HCT116 (cell line): ENCODE results near the gene FBLN7. TPM values are rescaled to one million over a fixed set of nuclear protein-coding genes. Genes with fewer than 3 reads are reported as not detected.

Experiments
- ATAC-seq: fragments of 200-7000 bp; cut with Tn5 transposase; 2 replicates; pipeline ENCODE4 v1.9.1; 2020; ENCODE audit warnings: mild to moderate bottlenecking, moderate library complexity
- BruUV-seq: library from RNA; stranded (reverse); fragments of 400-500 nt; replicated peaks from 2 replicates; lab custom pipeline; 2021; lab: Mats Ljungman, UMichigan
- CTCF ChIA-PET: fragments of 300-600 bp; sonication (Branson Sonifier 250); formaldehyde crosslinking; loops from one replicate; lab custom pipeline; 2021; ENCODE audit warnings: antibody characterized with exemption; lab: Charles Lee
- POLR2A ChIA-PET: fragments of 300-600, 350-600 bp; sonication (Branson Sonifier 250); formaldehyde crosslinking; loops from one replicate; lab custom pipeline; 2021; ENCODE audit warnings: antibody characterized with exemption; lab: Charles Lee
- RAD21 ChIA-PET, 2 experiments: fragments of 300-600 bp; sonication (Branson Sonifier 250); formaldehyde crosslinking; loops; one replicate each; lab custom pipeline; 2023; ENCODE audit warnings: low total read pairs in 2 of 2; ENCODE audit not compliant: uncharacterized antibody in 2 of 2, unreplicated experiment in 2 of 2, low non-redundant PET in 1 of 2; lab: Charles Lee
- DNase-seq: peaks from one replicate; pipeline ENCODE4 v3.0.0-alpha.2; 2010; ENCODE audit warnings: low read depth, low spot score
- H2AFZ ChIP-seq: fragments of 200-600 bp; shearing (Covaris generic), sonication (generic); 2 replicates; pipeline ENCODE4 v1.6.1; 2017; ENCODE audit warnings: low read depth, mixed run types, mixed read lengths, antibody characterized with exemption, low read length; ENCODE audit not compliant: poor library complexity, severe bottlenecking
- H3K27ac ChIP-seq: 2 replicates; pipeline ENCODE4 v1.5.1; 2012; ENCODE audit warnings: low read depth, low read length
- H3K27me3 ChIP-seq: fragments of 200-600 bp; sonication (generic); 2 replicates; pipeline ENCODE4 v1.6.1; 2016; ENCODE audit warnings: mixed run types, low read length, mixed read lengths; ENCODE audit not compliant: insufficient read depth
- H3K36me3 ChIP-seq, 2 experiments: fragments of 200-500 bp in 1 of 2; fragments of 200-600 bp in 1 of 2; sonication (Bioruptor generic) in 1 of 2; sonication (generic) in 1 of 2; 2 replicates each; pipeline versions ENCODE4 v1.5.1 to v1.6.1; 2014 to 2016; ENCODE audit warnings: low read length in 2 of 2, inconsistent platforms in 1 of 2, mixed read lengths in 1 of 2, mixed run types in 1 of 2; ENCODE audit not compliant: insufficient read depth in 2 of 2, control insufficient read depth in 1 of 2
- H3K4me1 ChIP-seq, 2 experiments: fragments of 200-600 bp in 1 of 2; sonication (generic) in 1 of 2; 2 replicates each; pipeline versions ENCODE4 v1.5.1 to v1.6.1; 2012 to 2017; ENCODE audit warnings: low read length in 2 of 2, inconsistent platforms in 1 of 2, mild to moderate bottlenecking in 1 of 2, mixed read lengths in 1 of 2, mixed run types in 1 of 2, moderate library complexity in 1 of 2; ENCODE audit not compliant: insufficient read depth in 2 of 2, control insufficient read depth in 1 of 2
- H3K4me2 ChIP-seq: fragments of 200-600 bp; sonication (generic); 2 replicates; pipeline ENCODE4 v1.6.1; 2017; ENCODE audit warnings: mixed run types, low read length, mixed read lengths
- H3K4me3 ChIP-seq, 2 experiments: fragments of 200-600 bp in 1 of 2; sonication (generic) in 1 of 2; replicated peaks in 1 of 2; 2 replicates each; pipeline ENCODE4 v1.5.1; 2011 to 2016; ENCODE audit warnings: low read length in 2 of 2, control low read depth in 1 of 2, low read depth in 1 of 2, mild to moderate bottlenecking in 1 of 2, mixed read lengths in 1 of 2, mixed run types in 1 of 2
- H3K79me2 ChIP-seq: fragments of 200-600 bp; sonication (generic); 2 replicates; pipeline ENCODE4 v1.6.1; 2017; ENCODE audit warnings: mild to moderate bottlenecking, mixed run types, low read length, moderate library complexity, mixed read lengths; ENCODE audit not compliant: insufficient read depth
- H3K9ac ChIP-seq: fragments of 200-600 bp; sonication (generic); 2 replicates; pipeline ENCODE4 v1.6.1; 2016; ENCODE audit warnings: low read length, mixed read lengths
- H3K9me2 ChIP-seq: fragments of 200-600 bp; sonication (generic), shearing (Covaris generic); 2 replicates; pipeline ENCODE4 v1.6.1; 2017; ENCODE audit warnings: mixed run types, mild to moderate bottlenecking, moderate library complexity; ENCODE audit not compliant: insufficient read depth
- H3K9me3 ChIP-seq, 2 experiments: fragments of 200-500 bp in 1 of 2; fragments of 200-600 bp in 1 of 2; sonication (Bioruptor generic) in 1 of 2; sonication (generic) in 1 of 2; 2 replicates each; pipeline ENCODE4 v1.6.1; 2014 to 2017; ENCODE audit warnings: low read length in 2 of 2, mixed read lengths in 2 of 2, inconsistent platforms in 1 of 2, low read depth in 1 of 2, mild to moderate bottlenecking in 1 of 2, mixed run types in 1 of 2, moderate library complexity in 1 of 2; ENCODE audit not compliant: control insufficient read depth in 1 of 2, insufficient read depth in 1 of 2
- H4K20me1 ChIP-seq: fragments of 200-600 bp; sonication (generic), shearing (Covaris generic); 2 replicates; pipeline ENCODE4 v1.6.1; 2017; ENCODE audit warnings: mixed run types, mild to moderate bottlenecking, moderate library complexity; ENCODE audit not compliant: insufficient read depth
- EGR1 ChIP-seq: IDR thresholded peaks from 2 replicates; pipeline ENCODE4 v1.6.1; 2012; ENCODE audit warnings: low read depth
- ELF1 ChIP-seq: IDR thresholded peaks from 2 replicates; pipeline ENCODE4 v1.6.1; 2012; ENCODE audit warnings: low read depth, borderline replicate concordance
- EZH2 ChIP-seq: fragments of 200-600 bp; sonication (generic); IDR thresholded peaks from 2 replicates; pipeline ENCODE4 v1.6.1; 2017; ENCODE audit warnings: antibody characterized with exemption, mixed run types
- POLR2A ChIP-seq: IDR thresholded peaks from 2 replicates; pipeline ENCODE4 v1.7.0; 2011; ENCODE audit warnings: borderline replicate concordance; ENCODE audit not compliant: insufficient read depth, insufficient read length; ENCODE audit errors: extremely low read depth
- POLR2AphosphoS5 ChIP-seq: IDR thresholded peaks from 2 replicates; pipeline ENCODE4 v1.6.1; 2011; ENCODE audit warnings: mild to moderate bottlenecking, low read depth, low read length, moderate library complexity
- RAD21 ChIP-seq: IDR thresholded peaks from 2 replicates; pipeline ENCODE4 v1.6.1; 2012; ENCODE audit warnings: low read depth, mild to moderate bottlenecking
- SIN3A ChIP-seq: IDR thresholded peaks from 2 replicates; pipeline ENCODE4 v1.6.1; 2012; ENCODE audit warnings: low read depth
- SRF ChIP-seq: IDR thresholded peaks from 2 replicates; pipeline ENCODE4 v1.6.1; 2012; ENCODE audit warnings: low read depth
- YY1 ChIP-seq: IDR thresholded peaks from 2 replicates; pipeline ENCODE4 v1.6.1; 2011; ENCODE audit warnings: low read length, low read depth, moderate library complexity, mild to moderate bottlenecking; ENCODE audit not compliant: insufficient replicate concordance; ENCODE audit errors: extremely low read depth
- intact Hi-C: fragments of 100-400 bp; cut with micrococcal nuclease; formaldehyde crosslinking; loops from 2 replicates; pipeline ENCODE4 v1.10.0; 2022
- total RNA-seq: library from RNA; stranded (reverse); gene quantifications from one replicate; pipeline ENCODE4 v1.2.1, GENCODE V29; 2021; ENCODE audit not compliant: unreplicated experiment

FBLN7 gene
- total RNA-seq, 1 experiment from 2014 or later, result 0.34 TPM

GRCh38 chr2:112197868-112198267 lies 59.7 kb downstream of the FBLN7 start:
- Histone ChIP-seq H3K27ac (no peak overlapping the region), H3K36me3 (no peaks in the 10 kb centered on the region), H2AFZ (no peak overlapping the region), H3K4me1 (no peaks in the 10 kb centered on the region), H3K4me3 (no peak overlapping the region), H4K20me1 (no peaks in the 10 kb centered on the region), H3K9me3 (peaks cover 0 to 5% of the 10 kb centered on the region in 2 experiments; a peak in 1 of 4 replicates), H3K27me3 (no peaks in the 10 kb centered on the region), H3K79me2 (no peaks in the 10 kb centered on the region), H3K9me2 (no peaks in the 10 kb centered on the region), H3K9ac (no peak overlapping the region), H3K4me2 (no peak overlapping the region)
- ChIA-PET POLR2A (no interaction called here), RAD21 (no interaction called here), CTCF (no interaction called here)
- no peak for TF ChIP-seq EZH2
- no peak for TF ChIP-seq SIN3A
- TF ChIP-seq POLR2AphosphoS5, result no peak
- no peak for DNase-seq
- intact Hi-C loops, result no loop called here
- no TSS peak for BruUV-seq
- no peak for ATAC-seq

GRCh38 chr2:112198780-112199179 lies 60.6 kb downstream of the FBLN7 start:
- no peak for DNase-seq
- Histone ChIP-seq H3K9me2 (no peaks in the 10 kb centered on the region), H3K27me3 (no peaks in the 10 kb centered on the region), H3K79me2 (no peaks in the 10 kb centered on the region), H3K4me3 (no peak overlapping the region), H3K27ac (no peak overlapping the region), H3K9ac (no peak overlapping the region), H3K36me3 (no peaks in the 10 kb centered on the region), H3K4me2 (no peak overlapping the region), H3K4me1 (no peaks in the 10 kb centered on the region), H3K9me3 (peaks cover 0 to 8% of the 10 kb centered on the region in 2 experiments; a peak in 1 of 4 replicates), H2AFZ (no peak overlapping the region), H4K20me1 (no peaks in the 10 kb centered on the region)
- ChIA-PET POLR2A (no interaction called here), RAD21 (no interaction called here), CTCF (no interaction called here)
- no peak for ATAC-seq
- no TSS peak for BruUV-seq
- TF ChIP-seq RAD21 (no peak), EGR1 (no peak), SRF (no peak), POLR2A (no peak), ELF1 (no peak), SIN3A (no peak), YY1 (no peak)
- intact Hi-C loops, result no loop called here
